Hepatocyte (in vitro differentiated cells): ENCODE measurements around the gene VWA2. TPM values are rescaled to one million over a fixed set of nuclear protein-coding genes. Genes with fewer than 3 reads are reported as not detected.

ENCODE experiments used
- DNase-seq: peaks from one replicate; pipeline ENCODE4 v3.0.0-alpha.2; 2016; ENCODE audit warnings: low spot score
- H2AFZ ChIP-seq: fragments of 200-600 bp; sonication (generic); 2 replicates; pipeline ENCODE4 v1.6.0; 2016; ENCODE audit warnings: antibody characterized with exemption, mild to moderate bottlenecking
- H3K27ac ChIP-seq: fragments of 200-600 bp; sonication (generic); 2 replicates; pipeline ENCODE4 v1.5.1; 2016; ENCODE audit warnings: mild to moderate bottlenecking
- H3K27me3 ChIP-seq: fragments of 200-600 bp; sonication (generic); 2 replicates; pipeline ENCODE4 v1.6.1; 2016
- H3K36me3 ChIP-seq: fragments of 200-600 bp; sonication (generic); replicated peaks from 2 replicates; pipeline ENCODE4 v1.5.1; 2016; ENCODE audit warnings: low read depth; ENCODE audit not compliant: insufficient read depth
- H3K4me1 ChIP-seq: fragments of 200-600 bp; sonication (generic); 2 replicates; pipeline ENCODE4 v1.5.1; 2016; ENCODE audit warnings: mild to moderate bottlenecking, moderate library complexity; ENCODE audit not compliant: insufficient read depth
- H3K4me2 ChIP-seq: fragments of 200-600 bp; sonication (generic); 2 replicates; pipeline ENCODE4 v1.6.0; 2016
- H3K4me3 ChIP-seq: fragments of 200-600 bp; sonication (generic); 2 replicates; pipeline ENCODE4 v1.5.1; 2016; ENCODE audit warnings: mild to moderate bottlenecking
- H3K79me2 ChIP-seq: fragments of 200-600 bp; sonication (generic); 2 replicates; pipeline ENCODE4 v1.6.0; 2017; ENCODE audit warnings: mild to moderate bottlenecking
- H3K9me2 ChIP-seq: fragments of 200-600 bp; sonication (generic); replicated peaks from 2 replicates; pipeline ENCODE4 v1.6.0; 2017; ENCODE audit warnings: mild to moderate bottlenecking; ENCODE audit not compliant: insufficient read depth
- H3K9me3 ChIP-seq: fragments of 200-600 bp; sonication (generic); 2 replicates; pipeline ENCODE4 v1.5.1; 2016; ENCODE audit warnings: low read depth, mild to moderate bottlenecking
- H4K20me1 ChIP-seq: fragments of 200-600 bp; sonication (generic); 2 replicates; pipeline ENCODE4 v1.6.0; 2016; ENCODE audit warnings: mild to moderate bottlenecking; ENCODE audit not compliant: insufficient read depth, poor library complexity, severe bottlenecking
- EZH2 ChIP-seq: fragments of 200-600 bp; sonication (generic); IDR thresholded peaks from 2 replicates; pipeline ENCODE4 v1.6.1; 2016; ENCODE audit warnings: antibody characterized with exemption, mild to moderate bottlenecking, borderline replicate concordance
- EZH2phosphoT487 ChIP-seq: fragments of 200-600 bp; sonication (generic); IDR thresholded peaks from one replicate; pipeline ENCODE4 v1.6.1; 2018; ENCODE audit warnings: antibody characterized with exemption, mild to moderate bottlenecking, low read depth, moderate library complexity; ENCODE audit not compliant: unreplicated experiment, severe bottlenecking
- WGBS: methylation state at CpG from one replicate; pipeline ENCODE4 v1.1.6; 2016; ENCODE audit warnings: low lambda C conversion rate; ENCODE audit errors: missing lambda C conversion rate; 5-methylcytosine and 5-hydroxymethylcytosine counted together
- polyA plus RNA-seq: library from polyadenylated mRNA; unstranded; fragments of >200 nt; fragmentation: Nextera tagmentation; extraction: Ambion mirVana; gene quantifications from 2 replicates; pipeline ENCODE4 v1.2.1, GENCODE V29; 2016
- total RNA-seq: library from RNA; depleted of rRNA; stranded (reverse); fragments of >200 nt; gene quantifications from 2 replicates; pipeline ENCODE4 v1.2.3, GENCODE V29; 2014
- TF ChIP-seq, protein P1 (sequence below): fragments of 200-600 bp; sonication (generic); IDR thresholded peaks from 2 replicates; pipeline ENCODE4 v1.5.1; 2016; ENCODE audit warnings: antibody characterized with exemption, mild to moderate bottlenecking; ENCODE audit not compliant: poor library complexity

Gene VWA2
- total and polyA plus RNA-seq, 2 experiments from 2014 or later: 6.3 to 12.3 TPM

DNA sequence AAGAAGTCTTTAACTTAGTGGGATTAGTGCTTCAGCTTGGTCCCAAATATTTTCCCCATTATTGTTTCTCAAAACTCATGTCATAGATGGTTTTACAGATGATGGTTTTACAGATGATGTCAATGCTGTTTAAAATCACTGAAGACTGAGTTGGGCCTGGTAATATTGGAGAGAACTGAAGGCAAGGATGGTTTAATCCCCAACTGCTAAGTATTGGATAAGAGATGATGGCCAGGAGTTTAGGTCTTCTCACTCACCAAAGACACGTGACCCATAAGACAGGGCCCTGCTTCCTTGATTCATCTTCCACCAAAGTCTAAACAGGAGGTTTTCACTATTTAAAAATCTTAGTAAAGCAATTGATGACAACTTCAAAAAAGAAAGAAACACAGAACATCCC lies 56.3 kb downstream of the VWA2 start:
- H3K9me3 ChIP-seq: peaks cover 22% of the 10 kb centered on the region
- no peaks in the 10 kb centered on the region for H3K4me1 ChIP-seq
- H2AFZ ChIP-seq: no peak overlapping the region
- WGBS: 42% methylated on average over 1 of the region's 1 CpG
- no peak overlapping the region for H3K27ac ChIP-seq
- no peak overlapping the region for H3K4me3 ChIP-seq
- no peak overlapping the region for H3K4me2 ChIP-seq
- TF ChIP-seq EZH2phosphoT487 (no peak), EZH2 (no peak)
- TF ChIP-seq, protein P1, sequence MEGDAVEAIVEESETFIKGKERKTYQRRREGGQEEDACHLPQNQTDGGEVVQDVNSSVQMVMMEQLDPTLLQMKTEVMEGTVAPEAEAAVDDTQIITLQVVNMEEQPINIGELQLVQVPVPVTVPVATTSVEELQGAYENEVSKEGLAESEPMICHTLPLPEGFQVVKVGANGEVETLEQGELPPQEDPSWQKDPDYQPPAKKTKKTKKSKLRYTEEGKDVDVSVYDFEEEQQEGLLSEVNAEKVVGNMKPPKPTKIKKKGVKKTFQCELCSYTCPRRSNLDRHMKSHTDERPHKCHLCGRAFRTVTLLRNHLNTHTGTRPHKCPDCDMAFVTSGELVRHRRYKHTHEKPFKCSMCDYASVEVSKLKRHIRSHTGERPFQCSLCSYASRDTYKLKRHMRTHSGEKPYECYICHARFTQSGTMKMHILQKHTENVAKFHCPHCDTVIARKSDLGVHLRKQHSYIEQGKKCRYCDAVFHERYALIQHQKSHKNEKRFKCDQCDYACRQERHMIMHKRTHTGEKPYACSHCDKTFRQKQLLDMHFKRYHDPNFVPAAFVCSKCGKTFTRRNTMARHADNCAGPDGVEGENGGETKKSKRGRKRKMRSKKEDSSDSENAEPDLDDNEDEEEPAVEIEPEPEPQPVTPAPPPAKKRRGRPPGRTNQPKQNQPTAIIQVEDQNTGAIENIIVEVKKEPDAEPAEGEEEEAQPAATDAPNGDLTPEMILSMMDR: no peak
- no peaks in the 10 kb centered on the region for H4K20me1 ChIP-seq
- H3K9me2 ChIP-seq: no peaks in the 10 kb centered on the region
- no peaks in the 10 kb centered on the region for H3K27me3 ChIP-seq
- no peak for DNase-seq
- H3K79me2 ChIP-seq: no peaks in the 10 kb centered on the region
- no peaks in the 10 kb centered on the region for H3K36me3 ChIP-seq

DNA sequence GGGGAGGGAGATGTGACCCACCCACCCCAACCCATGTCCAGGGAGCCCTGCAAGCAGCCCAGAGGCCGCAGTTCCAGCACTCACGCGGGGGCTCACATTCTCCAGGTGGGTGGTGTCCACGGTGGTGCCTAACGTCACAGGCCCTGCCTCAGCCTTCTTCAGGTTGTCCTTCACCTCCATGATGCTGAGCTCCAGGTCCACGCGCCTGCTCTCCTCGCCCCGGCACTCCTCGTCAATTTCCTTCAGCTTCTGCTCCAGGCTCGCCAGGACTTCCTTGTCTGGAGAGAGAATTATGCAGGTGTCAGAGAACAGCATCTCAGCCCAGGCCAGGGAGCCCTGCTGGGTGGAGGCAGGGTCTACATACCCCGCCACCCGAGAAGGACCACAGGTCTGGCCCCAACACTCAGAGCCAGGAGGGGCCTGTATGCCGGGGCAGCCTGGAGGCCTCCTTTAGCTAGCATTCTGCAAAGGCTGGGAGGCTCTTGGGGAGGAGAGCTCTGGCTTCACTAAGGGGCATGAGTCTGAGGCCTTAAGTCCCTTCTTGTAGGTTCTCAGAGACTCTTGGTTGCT lies 58.2 kb downstream of the VWA2 start:
- WGBS: over 99% methylated on average over 14 of the region's 14 CpGs
- H3K4me3 ChIP-seq: no peak overlapping the region
- H3K4me1 ChIP-seq: no peaks in the 10 kb centered on the region
- no peaks in the 10 kb centered on the region for H3K36me3 ChIP-seq
- H3K9me2 ChIP-seq: no peaks in the 10 kb centered on the region
- no peak overlapping the region for H2AFZ ChIP-seq
- no peaks in the 10 kb centered on the region for H4K20me1 ChIP-seq
- peaks cover 22% of the 10 kb centered on the region for H3K9me3 ChIP-seq
- no peaks in the 10 kb centered on the region for H3K27me3 ChIP-seq
- H3K27ac ChIP-seq: no peak overlapping the region
- TF ChIP-seq EZH2phosphoT487 (no peak), EZH2 (no peak)
- TF ChIP-seq, protein P1: no peak
- DNase-seq: no peak
- H3K4me2 ChIP-seq: no peak overlapping the region
- H3K79me2 ChIP-seq: no peaks in the 10 kb centered on the region

DNA sequence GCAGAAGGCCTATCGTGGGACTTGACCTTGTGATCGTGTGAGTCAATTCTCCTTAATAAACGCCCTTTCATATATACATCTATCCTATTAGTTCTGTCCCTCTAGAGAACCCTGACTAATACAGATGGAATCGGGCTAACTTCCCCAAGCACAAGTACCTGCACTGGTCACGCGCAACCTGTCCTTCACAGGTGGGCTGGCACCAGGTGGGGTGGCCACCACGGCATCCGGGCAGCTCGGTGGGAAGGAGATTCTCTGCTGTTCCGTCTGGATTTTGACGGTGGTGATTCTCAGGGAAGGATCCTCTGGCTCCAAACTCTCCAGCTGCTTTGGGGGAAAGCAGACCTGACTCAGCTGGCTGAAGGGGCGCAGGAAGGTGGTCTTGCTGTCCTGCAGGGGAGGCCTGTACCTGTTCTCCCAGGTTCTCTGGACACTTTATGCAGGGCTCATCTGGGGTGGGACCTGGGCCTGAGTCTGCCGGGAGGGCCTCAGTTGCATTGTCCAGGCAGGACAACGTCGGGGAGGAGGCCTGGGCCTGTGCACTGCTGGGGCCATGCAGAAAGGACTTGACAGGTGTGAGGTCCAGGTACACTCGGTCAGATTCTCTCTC lies 61.1 kb downstream of the VWA2 start:
- WGBS: 94% methylated on average over 16 of the region's 16 CpGs
- Histone ChIP-seq H3K27me3 (no peaks in the 10 kb centered on the region), H3K9me2 (no peaks in the 10 kb centered on the region), H3K9me3 (peaks cover 13% of the 10 kb centered on the region), H4K20me1 (no peaks in the 10 kb centered on the region), H3K36me3 (no peaks in the 10 kb centered on the region), H2AFZ (no peak overlapping the region), H3K4me2 (no peak overlapping the region), H3K4me1 (peaks cover 9% of the 10 kb centered on the region), H3K27ac (no peak overlapping the region), H3K4me3 (no peak overlapping the region), H3K79me2 (no peaks in the 10 kb centered on the region)
- no peak for DNase-seq
- TF ChIP-seq EZH2phosphoT487 (no peak), EZH2 (no peak)
- TF ChIP-seq, protein P1: no peak
